Coronary artery (tissue), 2 donors: ENCODE measurements around the gene AS3MT.

ENCODE experiments used
- DNase-seq: peaks from one replicate; pipeline ENCODE4 v3.0.0-alpha.2; 2017; ENCODE audit warnings: low spot score
- H3K27ac ChIP-seq, 2 donors: fragments of 200-600 bp; sonication (generic); one replicate each; pipeline ENCODE4 v1.5.1; 2016 to 2019
- H3K4me3 ChIP-seq: fragments of 200-600 bp; sonication (generic); 2 replicates; pipeline ENCODE4 v1.5.1; 2016; ENCODE audit warnings: mild to moderate bottlenecking, moderate library complexity
- TF ChIP-seq, protein P1 (sequence below): fragments of 200-600 bp; sonication (generic); IDR thresholded peaks from one replicate; pipeline ENCODE4 v1.5.1; 2019; ENCODE audit warnings: antibody characterized with exemption

The AS3MT gene

GRCh38 chr10:102894466-102895213 lies 25.4 kb downstream of the AS3MT start:
- DNase-seq: no peak
- no peak overlapping the region for H3K27ac ChIP-seq
- TF ChIP-seq, protein P1, sequence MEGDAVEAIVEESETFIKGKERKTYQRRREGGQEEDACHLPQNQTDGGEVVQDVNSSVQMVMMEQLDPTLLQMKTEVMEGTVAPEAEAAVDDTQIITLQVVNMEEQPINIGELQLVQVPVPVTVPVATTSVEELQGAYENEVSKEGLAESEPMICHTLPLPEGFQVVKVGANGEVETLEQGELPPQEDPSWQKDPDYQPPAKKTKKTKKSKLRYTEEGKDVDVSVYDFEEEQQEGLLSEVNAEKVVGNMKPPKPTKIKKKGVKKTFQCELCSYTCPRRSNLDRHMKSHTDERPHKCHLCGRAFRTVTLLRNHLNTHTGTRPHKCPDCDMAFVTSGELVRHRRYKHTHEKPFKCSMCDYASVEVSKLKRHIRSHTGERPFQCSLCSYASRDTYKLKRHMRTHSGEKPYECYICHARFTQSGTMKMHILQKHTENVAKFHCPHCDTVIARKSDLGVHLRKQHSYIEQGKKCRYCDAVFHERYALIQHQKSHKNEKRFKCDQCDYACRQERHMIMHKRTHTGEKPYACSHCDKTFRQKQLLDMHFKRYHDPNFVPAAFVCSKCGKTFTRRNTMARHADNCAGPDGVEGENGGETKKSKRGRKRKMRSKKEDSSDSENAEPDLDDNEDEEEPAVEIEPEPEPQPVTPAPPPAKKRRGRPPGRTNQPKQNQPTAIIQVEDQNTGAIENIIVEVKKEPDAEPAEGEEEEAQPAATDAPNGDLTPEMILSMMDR: no peak

DNA sequence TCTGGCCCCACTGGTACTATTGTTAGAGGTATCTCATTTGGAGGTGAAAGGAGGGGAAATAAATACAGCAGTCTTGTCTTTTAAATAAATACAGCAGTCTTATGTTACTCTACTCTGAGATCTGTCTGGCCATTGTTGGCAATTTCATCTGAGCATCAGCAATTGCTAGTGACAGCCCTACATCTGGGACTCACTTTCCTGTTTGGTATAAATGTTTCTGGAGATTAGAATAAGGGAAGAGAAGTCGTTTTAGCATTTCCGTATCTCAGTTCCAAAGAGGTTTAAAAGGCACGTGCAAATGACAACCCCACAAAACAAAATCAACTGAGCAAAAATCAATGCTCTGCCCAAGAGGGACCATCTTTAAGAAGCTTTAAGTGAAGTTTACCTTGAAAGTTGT lies 30.7 kb downstream of the AS3MT start:
- H3K27ac ChIP-seq: no peak overlapping the region

More at GRCh38 chr10:102894466-102895213, 25.4 kb downstream of the AS3MT start:
- H3K4me3 ChIP-seq: no peak overlapping the region

DNA sequence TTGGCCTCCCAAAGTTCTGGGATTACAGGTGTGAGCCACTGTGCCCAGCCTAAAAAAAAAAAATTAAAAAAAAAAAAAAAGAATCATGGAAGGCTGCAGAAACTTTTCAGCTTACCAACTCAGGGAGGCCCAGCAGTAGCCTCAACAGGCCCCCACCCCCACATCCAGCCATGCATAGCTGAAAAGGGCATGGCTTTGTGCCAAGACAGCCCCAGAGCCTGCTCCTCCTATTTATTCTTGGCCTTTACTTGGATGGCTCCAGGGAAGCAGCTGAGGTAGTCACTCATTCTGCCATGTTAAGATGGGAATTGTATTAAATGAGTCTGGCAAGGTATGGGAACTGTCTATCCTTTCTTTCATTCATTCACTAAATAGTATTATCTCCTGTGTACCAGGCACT lies 35.1 kb downstream of the AS3MT start:
- no peak for DNase-seq
- TF ChIP-seq, protein P1: no peak
- no peak overlapping the region for H3K4me3 ChIP-seq
- H3K27ac ChIP-seq: no peak overlapping the region

More for the DNA sequence above, 30.7 kb downstream of the AS3MT start:
- no peak for DNase-seq
- TF ChIP-seq, protein P1: no peak
- H3K4me3 ChIP-seq: no peak overlapping the region

DNA sequence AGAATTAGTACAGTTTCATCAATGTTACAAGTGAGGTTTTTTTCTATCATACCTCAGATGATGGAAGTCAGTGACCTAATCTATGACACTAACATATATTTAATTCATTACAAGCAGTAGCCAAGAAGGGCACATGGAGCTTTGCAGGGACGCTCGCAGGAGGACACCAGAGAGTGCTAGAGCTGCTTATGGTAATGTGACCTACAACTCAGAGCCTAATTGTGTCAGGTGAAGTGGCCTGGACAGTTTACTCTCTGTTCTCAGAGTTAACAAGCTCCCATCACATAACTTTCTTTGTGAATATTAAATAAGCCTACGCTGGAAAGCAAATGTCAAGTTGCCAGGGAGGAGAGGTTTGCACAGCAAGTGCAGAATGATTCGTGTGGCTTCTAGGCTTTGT lies 37.2 kb downstream of the AS3MT start:
- no peak for DNase-seq
- TF ChIP-seq, protein P1: no peak
- Histone ChIP-seq H3K27ac (no peak overlapping the region), H3K4me3 (no peak overlapping the region)

- Histone ChIP-seq H3K4me3 (no peak overlapping the region), H3K27ac (no peak overlapping the region)
- TF ChIP-seq, protein P1: no peak
- DNase-seq: no peak
These were observed 45.5 kb downstream of the AS3MT start for GRCh38 chr10:102914781-102915180.

DNA sequence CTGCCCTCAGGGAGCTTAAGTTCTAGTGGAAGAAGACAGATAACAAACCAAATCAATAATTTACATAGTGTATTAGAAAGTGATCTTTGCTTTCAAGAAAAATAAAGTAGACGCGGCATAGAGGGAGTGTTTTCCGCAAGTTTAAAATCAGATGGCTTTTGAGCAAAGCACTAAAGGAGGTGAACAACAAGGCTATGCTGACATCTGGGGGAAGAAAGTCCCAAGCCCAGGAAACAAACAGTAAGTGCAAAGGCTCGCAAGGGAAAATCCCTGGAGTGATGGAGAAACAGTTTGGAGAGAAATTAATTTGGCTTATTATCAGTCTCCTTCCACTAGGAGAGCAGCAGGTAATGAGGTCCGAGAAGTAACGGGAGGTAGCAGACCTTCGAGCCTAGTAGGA lies 46.9 kb downstream of the AS3MT start:
- Histone ChIP-seq H3K4me3 (no peak overlapping the region), H3K27ac (no peak overlapping the region)
- TF ChIP-seq, protein P1: no peak
- no peak for DNase-seq

DNA sequence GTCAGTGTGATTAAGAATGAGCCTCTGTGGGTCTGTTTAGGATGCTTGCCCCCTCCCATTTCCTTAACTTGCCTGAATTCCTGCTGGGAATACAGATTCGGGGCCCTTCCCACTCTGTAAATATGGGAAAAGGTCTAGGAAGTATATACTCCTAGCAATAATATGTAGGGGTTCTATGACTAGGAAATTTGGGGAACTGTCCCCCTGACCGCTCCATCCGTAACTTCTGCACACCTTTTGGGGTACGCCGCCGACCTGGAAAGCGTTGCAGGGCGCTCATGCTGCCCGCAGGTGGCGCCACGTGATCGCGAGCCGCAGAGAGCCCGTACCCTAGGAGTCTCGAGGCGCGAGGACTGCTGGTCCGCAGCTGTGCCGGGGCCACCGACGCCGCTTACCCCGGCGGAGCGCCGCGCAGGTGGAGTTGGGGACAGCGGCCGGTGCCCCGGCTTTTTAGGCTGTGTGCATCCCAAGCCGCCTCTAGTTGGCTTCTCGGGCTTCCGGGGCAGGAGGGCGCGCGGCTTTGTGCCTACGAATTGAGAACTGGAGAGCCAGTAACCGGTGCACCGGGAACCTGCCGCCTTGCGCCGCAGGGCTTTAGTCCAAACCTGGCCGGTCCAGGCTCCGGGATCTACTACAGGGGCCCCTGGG lies 48.2 kb downstream of the AS3MT start:
- Histone ChIP-seq H3K27ac (peak overlapping the region; percentile 80 to 94), H3K4me3 (peak overlapping the region; percentile 96)
- DNase-seq: no peak
- TF ChIP-seq, protein P1: peak; percentile 98
